Astrocyte of the cerebellum (primary cell): ENCODE measurements around the gene GFY.

Experiments
- DNase-seq: peaks from one replicate; pipeline ENCODE4 v3.0.0-alpha.2; 2011; ENCODE audit warnings: low read depth
- H3K4me3 ChIP-seq: 2 replicates; pipeline ENCODE4 v1.5.1; 2011; ENCODE audit warnings: mild to moderate bottlenecking, low read depth, low read length, moderate library complexity
- in situ Hi-C: cut with HindIII; loops from 2 replicates; pipeline ENCODE4 v1.10.0; 2017; ENCODE audit warnings: low sequenced_read_pairs
- TF ChIP-seq, protein P1 (sequence below): IDR thresholded peaks from 2 replicates; pipeline ENCODE4 v1.5.1; 2012; ENCODE audit warnings: low read length, low read depth, moderate library complexity, mild to moderate bottlenecking; ENCODE audit errors: missing control alignments

GFY gene

DNA sequence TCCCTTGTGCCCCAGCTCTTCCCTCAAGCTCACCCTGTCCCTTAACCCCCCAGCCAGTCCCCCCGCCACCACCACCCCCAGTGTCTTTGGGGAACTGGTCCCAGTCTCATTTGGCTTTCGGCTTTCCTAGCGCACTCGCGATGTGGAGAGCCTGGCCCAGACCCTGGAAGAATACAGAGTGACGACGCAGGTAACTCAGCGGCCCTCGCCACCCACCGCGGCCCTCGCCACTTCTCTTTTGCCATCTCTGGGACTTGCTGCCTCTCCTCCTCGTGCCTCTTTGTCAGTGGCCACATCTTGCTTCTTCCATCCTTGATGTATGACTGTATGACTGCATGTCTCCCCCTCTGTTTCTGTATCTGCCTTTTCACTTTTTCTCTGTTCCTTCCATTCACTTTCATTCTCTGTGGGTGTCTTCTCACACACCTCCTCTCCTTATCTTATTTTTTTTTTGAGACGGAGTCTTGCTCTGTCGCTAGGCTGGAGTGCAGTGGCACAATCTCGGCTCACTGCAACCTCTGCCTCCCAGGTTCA is 17.6 kb upstream of the GFY start:
- in situ Hi-C loops: no loop called here

DNA sequence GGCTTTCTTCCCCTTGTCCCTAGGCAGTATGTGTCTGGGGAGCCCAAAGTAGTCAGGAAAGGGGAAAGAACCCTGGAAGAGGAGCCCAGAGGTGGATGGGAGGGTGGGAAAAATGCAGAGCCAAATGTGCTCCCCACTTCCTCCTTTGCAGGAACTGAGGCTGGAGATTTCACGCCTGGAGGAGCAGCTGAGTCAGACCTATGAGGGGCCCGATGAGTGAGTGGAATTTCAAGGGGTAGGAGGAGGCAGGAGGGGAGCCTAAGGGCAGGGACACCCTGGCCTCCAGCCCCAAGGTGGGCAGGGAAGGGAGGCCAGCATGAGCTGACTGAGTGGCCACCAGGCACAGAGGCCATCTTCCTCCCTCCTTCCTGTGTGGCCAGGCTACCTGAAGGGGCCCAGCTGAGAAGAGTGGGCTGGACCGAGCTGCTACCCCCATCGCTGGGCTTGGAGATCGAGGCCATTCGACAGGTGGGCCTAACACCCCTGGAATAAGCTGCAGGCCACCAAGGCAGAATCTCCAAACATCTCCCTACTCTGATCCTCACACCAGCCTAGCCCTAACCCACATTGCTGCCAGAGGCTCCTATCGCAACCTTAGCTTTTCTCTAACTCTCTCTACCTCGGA is 16.3 kb upstream of the GFY start:
- no peak for DNase-seq
- in situ Hi-C loops: no loop called here

More for the DNA sequence above, 17.6 kb upstream of the GFY start:
- TF ChIP-seq, protein P1, sequence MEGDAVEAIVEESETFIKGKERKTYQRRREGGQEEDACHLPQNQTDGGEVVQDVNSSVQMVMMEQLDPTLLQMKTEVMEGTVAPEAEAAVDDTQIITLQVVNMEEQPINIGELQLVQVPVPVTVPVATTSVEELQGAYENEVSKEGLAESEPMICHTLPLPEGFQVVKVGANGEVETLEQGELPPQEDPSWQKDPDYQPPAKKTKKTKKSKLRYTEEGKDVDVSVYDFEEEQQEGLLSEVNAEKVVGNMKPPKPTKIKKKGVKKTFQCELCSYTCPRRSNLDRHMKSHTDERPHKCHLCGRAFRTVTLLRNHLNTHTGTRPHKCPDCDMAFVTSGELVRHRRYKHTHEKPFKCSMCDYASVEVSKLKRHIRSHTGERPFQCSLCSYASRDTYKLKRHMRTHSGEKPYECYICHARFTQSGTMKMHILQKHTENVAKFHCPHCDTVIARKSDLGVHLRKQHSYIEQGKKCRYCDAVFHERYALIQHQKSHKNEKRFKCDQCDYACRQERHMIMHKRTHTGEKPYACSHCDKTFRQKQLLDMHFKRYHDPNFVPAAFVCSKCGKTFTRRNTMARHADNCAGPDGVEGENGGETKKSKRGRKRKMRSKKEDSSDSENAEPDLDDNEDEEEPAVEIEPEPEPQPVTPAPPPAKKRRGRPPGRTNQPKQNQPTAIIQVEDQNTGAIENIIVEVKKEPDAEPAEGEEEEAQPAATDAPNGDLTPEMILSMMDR: no peak
- DNase-seq: no peak
- no peak overlapping the region for H3K4me3 ChIP-seq

DNA sequence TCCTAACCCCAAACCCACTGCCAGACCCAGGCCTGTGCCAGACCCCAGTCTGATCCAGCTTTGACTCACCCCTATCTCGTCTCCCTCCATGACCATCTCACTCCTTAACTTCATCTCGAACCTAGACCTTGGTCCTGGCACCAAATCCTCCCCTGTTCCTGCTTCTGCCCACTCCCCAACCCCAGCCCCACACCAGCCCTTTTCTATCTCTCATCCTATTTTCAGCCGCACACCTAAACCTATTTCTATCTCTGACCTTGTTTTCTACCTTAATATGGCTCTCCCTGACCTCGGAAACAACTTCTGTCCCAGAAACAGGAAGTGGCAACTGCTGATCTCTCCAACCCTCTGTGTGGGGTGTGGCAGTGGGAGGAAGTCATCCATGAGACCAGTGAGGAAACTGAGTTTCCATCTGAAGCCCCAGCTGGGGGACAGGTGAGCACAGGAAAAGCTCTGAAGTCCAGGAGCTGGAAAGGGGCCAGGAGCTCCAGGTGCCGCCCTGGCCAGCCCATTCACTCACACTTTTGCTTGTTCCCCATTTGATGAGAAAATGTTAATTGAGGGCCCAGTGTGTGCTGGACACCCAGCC is 15.7 kb upstream of the GFY start:
- no peak for DNase-seq
- H3K4me3 ChIP-seq: no peak overlapping the region
- TF ChIP-seq, protein P1: no peak
- in situ Hi-C loops: no loop called here

More for the DNA sequence above, 16.3 kb upstream of the GFY start:
- TF ChIP-seq, protein P1: no peak
- H3K4me3 ChIP-seq: no peak overlapping the region

DNA sequence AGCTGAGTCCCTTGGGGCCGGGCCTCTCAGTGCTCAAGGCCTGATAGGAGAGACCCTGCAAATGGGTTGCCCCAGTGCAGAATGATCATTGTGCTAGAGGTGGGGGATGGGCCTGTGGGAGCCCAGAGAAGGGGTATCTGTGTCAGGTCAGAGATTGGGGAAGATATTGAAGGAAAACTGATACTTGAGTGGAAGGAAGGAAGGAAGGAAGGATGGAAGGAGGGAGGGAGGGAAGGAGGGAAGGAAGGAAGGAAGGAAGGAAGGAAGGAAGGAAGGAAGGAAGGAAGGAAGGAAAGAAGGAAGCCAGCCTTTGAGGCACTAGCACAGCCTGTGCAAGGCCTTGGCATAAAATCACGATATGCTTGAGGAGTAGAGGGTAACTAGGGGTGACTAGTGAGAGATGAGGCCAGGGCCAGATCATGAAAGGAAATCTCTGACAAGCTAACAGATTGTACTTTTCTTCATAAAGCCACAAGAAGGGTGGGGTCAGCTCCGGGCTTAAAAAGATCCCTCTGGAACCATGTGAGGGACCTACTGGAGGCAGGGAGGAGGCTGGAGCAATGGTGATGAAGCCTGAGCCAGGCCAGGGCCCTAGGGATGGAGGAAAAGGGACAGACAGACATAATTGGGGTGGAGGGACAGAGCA is 13.4 kb upstream of the GFY start:
- in situ Hi-C loops: no loop called here
- no peak for DNase-seq
- TF ChIP-seq, protein P1: no peak
- H3K4me3 ChIP-seq: no peak overlapping the region

DNA sequence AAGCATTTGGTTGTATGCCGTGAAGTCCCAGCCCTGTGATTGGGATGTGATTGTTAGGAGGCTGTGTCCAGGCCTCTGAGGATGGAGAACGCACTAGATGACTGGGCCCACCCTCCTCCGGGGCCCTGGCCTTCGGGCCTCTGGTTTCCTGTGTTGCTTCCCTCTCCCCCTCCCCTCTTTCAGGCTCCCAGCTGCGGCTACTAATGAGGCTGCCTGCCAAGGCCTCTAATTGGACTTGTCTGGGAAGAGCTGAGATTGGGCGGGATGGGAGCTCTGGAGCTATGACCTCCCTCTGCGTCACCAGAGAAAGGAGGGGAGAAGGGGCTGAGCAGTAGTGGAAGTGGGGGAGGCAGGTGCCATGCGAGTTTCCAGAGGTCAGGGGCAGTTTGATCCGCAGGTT is 11.8 kb upstream of the GFY start:
- H3K4me3 ChIP-seq: no peak overlapping the region
- in situ Hi-C loops: no loop called here
- TF ChIP-seq, protein P1: no peak
- DNase-seq: no peak

DNA sequence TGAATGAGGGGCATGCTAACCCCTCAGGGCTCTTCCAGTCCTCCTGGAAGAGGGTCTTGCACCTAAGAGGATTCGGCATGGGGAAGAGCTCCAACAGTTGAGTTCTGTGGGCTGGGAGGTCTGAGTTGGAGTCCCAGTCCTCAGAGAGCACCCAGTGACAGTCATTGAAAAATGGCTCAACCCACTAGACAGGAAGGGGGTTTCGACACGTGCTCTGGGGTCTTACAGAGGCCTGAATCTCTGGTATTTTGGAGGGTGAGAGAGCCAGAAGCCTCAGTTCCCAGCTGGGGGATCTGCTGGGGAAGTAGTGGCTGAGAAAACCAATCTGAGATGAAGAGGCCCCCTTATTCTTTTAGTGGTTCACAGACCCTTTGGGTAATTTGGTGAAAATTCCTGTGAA is 10.9 kb upstream of the GFY start:
- H3K4me3 ChIP-seq: no peak overlapping the region
- TF ChIP-seq, protein P1: no peak
- in situ Hi-C loops: no loop called here

More for the DNA sequence above, 10.9 kb upstream of the GFY start:
- no peak for DNase-seq
